Measurements from ENCODE around the gene RSBN1L.
"Not testable (repeated sequence)": the region's sequence is repeated elsewhere in the genome, so short reads cannot be mapped to it uniquely, and the experiment has no call there.

RSBN1L gene

DNA sequence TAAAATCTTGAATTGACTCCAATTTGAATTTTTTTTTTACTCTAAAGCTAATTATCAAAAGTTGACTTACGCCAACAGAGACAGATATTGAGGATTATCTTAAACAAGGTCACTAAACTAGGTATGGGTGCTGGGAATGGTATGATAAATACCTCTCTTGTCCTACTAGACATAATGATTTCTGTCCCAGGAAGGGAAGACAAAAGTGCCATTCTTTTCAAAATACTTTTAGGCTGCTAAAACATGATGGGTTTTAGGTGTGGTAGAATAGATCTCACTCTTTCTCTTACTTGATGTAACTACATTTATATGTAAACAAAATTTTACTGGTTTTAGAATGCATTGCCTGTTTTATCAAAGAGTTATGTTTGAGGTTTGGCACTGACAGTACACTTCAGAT lies 86.9 kb downstream of the RSBN1L start:
- Histone ChIP-seq H3K9ac (ENCODE audit: low read depth, low read length, poor library complexity, severe bottlenecking) (no peak overlapping the region), H3K79me2 (ENCODE audit: insufficient read depth, low read length) (no peaks in the 10 kb centered on the region), H3K4me2 (ENCODE audit: low read depth, low read length, poor library complexity, severe bottlenecking) (no peak overlapping the region), H2AFZ (ENCODE audit: low read length) (no peak overlapping the region), H3K4me1 (ENCODE audit: insufficient read depth, low read length, poor library complexity, severe bottlenecking) (no peaks in the 10 kb centered on the region), H3K9me3 (ENCODE audit: insufficient read depth, low read depth, low read length) (no peaks in the 10 kb centered on the region), H4K20me1 (ENCODE audit: insufficient read depth, low read length, poor library complexity, severe bottlenecking) (peaks cover 2% of the 10 kb centered on the region), H3K27me3 (ENCODE audit: insufficient read depth, low read length, poor library complexity, severe bottlenecking) (no peaks in the 10 kb centered on the region), H3K36me3 (ENCODE audit: insufficient read depth, low read length) (peaks cover 49% of the 10 kb centered on the region; the same call in 1 of the 2 replicates), H3F3A (ENCODE audit: low read depth) (no peaks in the 10 kb centered on the region), H3K4me3 (ENCODE audit: low read length, poor library complexity, severe bottlenecking) (no peak overlapping the region), H3K9me2 (replicated peaks; ENCODE audit: low read depth, low read length) (no peaks in the 10 kb centered on the region)
- TF ChIP-seq EZH2phosphoT487 (IDR thresholded peaks at IDR 0.05; ENCODE audit: borderline replicate concordance) = no peak
- TF ChIP-seq, protein P1, sequence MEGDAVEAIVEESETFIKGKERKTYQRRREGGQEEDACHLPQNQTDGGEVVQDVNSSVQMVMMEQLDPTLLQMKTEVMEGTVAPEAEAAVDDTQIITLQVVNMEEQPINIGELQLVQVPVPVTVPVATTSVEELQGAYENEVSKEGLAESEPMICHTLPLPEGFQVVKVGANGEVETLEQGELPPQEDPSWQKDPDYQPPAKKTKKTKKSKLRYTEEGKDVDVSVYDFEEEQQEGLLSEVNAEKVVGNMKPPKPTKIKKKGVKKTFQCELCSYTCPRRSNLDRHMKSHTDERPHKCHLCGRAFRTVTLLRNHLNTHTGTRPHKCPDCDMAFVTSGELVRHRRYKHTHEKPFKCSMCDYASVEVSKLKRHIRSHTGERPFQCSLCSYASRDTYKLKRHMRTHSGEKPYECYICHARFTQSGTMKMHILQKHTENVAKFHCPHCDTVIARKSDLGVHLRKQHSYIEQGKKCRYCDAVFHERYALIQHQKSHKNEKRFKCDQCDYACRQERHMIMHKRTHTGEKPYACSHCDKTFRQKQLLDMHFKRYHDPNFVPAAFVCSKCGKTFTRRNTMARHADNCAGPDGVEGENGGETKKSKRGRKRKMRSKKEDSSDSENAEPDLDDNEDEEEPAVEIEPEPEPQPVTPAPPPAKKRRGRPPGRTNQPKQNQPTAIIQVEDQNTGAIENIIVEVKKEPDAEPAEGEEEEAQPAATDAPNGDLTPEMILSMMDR (conservative IDR thresholded peaks at IDR 0.05; ENCODE audit: low read length) = no peak

DNA sequence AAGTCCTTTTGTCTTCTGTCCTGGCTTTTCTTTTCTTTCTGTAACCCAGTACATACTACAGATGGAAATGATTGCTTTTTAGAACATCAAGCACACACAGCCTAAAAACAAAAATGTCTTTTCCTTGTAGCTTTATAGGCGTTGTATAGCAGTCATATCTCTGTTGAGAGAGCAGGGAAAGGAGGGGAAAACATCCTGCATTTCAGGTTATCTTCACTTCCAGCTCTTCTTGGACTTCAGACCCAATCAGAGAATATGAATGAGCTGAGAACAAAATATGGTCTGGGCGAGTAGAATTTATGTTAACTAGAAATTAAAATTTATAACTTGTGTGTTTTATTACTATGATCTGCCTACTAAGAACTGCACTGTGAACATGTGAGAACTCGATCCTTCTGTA lies 87.3 kb downstream of the RSBN1L start:
- no peak overlapping the region for H2AFZ ChIP-seq (ENCODE audit: low read length)
- H3K4me1 ChIP-seq (ENCODE audit: insufficient read depth, low read length, poor library complexity, severe bottlenecking) = no peaks in the 10 kb centered on the region
- no peak overlapping the region for H3K9ac ChIP-seq (ENCODE audit: low read depth, low read length, poor library complexity, severe bottlenecking)
- no peak overlapping the region for H3K4me2 ChIP-seq (ENCODE audit: low read depth, low read length, poor library complexity, severe bottlenecking)
- no peaks in the 10 kb centered on the region for H3K27me3 ChIP-seq (ENCODE audit: insufficient read depth, low read length, poor library complexity, severe bottlenecking)
- H3F3A ChIP-seq (ENCODE audit: low read depth) = no peaks in the 10 kb centered on the region
- peaks cover 45% of the 10 kb centered on the region; the same call in 1 of the 2 replicates for H3K36me3 ChIP-seq (ENCODE audit: insufficient read depth, low read length)
- H4K20me1 ChIP-seq (ENCODE audit: insufficient read depth, low read length, poor library complexity, severe bottlenecking) = no peaks in the 10 kb centered on the region
- TF ChIP-seq, protein P1 (conservative IDR thresholded peaks at IDR 0.05; ENCODE audit: low read length) = no peak
- no peak for TF ChIP-seq EZH2phosphoT487 (IDR thresholded peaks at IDR 0.05; ENCODE audit: borderline replicate concordance)
- H3K9me2 ChIP-seq (replicated peaks; ENCODE audit: low read depth, low read length) = no peaks in the 10 kb centered on the region
- H3K79me2 ChIP-seq (ENCODE audit: insufficient read depth, low read length) = no peaks in the 10 kb centered on the region
- no peaks in the 10 kb centered on the region for H3K9me3 ChIP-seq (ENCODE audit: insufficient read depth, low read depth, low read length)
- H3K4me3 ChIP-seq (ENCODE audit: low read length, poor library complexity, severe bottlenecking) = no peak overlapping the region

DNA sequence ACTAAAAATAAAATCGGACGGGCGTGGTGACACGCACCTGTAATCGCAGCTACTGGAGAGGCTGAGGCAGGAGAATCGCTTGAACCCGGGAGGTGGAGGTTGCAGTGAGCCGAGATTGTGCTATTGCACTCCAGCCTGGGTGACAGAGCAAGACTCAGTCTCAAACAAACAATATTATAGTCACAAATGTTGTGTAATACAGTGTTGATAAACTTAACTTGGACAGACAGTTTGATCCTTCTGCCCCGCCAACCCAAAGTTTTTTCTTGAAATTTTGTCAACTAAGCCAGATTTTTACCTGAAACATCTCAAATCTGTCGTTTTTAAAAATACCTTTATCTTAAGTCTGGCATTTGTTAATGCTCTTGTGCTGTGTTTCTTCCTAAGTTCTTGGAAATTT lies 88.2 kb downstream of the RSBN1L start:
- not testable (repeated sequence) for H3K79me2 ChIP-seq (ENCODE audit: insufficient read depth, low read length); H3K4me1 ChIP-seq (ENCODE audit: insufficient read depth, low read length, poor library complexity, severe bottlenecking); H3K4me3 ChIP-seq (ENCODE audit: low read length, poor library complexity, severe bottlenecking); H3K9me3 ChIP-seq (ENCODE audit: insufficient read depth, low read depth, low read length); H2AFZ ChIP-seq (ENCODE audit: low read length); H4K20me1 ChIP-seq (ENCODE audit: insufficient read depth, low read length, poor library complexity, severe bottlenecking); H3K27me3 ChIP-seq (ENCODE audit: insufficient read depth, low read length, poor library complexity, severe bottlenecking); H3K4me2 ChIP-seq (ENCODE audit: low read depth, low read length, poor library complexity, severe bottlenecking); H3K9me2 ChIP-seq (replicated peaks; ENCODE audit: low read depth, low read length); H3K9ac ChIP-seq (ENCODE audit: low read depth, low read length, poor library complexity, severe bottlenecking); H3F3A ChIP-seq (ENCODE audit: low read depth)
- H3K36me3 ChIP-seq (ENCODE audit: insufficient read depth, low read length) = peaks cover 38% of the 10 kb centered on the region; the same call in 1 of the 2 replicates

DNA sequence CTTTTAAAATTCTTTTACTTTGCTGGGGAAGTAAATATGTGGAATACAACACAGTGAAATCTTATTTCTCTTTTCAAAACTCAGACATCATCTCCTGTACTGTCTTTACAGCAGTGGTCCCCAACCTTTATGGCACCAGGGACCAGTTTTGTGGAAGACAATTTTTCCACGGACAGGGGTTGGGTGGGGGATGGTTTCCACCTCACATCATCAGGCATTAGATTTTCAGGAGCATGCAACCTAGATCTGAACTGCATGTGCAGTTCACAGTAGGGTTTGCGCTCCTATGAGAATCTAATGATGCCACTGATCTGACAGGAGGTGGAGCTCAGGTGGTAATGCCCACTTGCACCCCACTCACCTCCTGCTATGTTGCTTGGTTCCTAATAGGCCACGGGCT lies 89.8 kb downstream of the RSBN1L start:
- Histone ChIP-seq H2AFZ (ENCODE audit: low read length) (no peak overlapping the region), H3F3A (ENCODE audit: low read depth) (no peaks in the 10 kb centered on the region), H3K4me2 (ENCODE audit: low read depth, low read length, poor library complexity, severe bottlenecking) (no peak overlapping the region), H3K9ac (ENCODE audit: low read depth, low read length, poor library complexity, severe bottlenecking) (no peak overlapping the region), H3K9me2 (replicated peaks; ENCODE audit: low read depth, low read length) (no peaks in the 10 kb centered on the region), H3K36me3 (ENCODE audit: insufficient read depth, low read length) (peaks cover 26% of the 10 kb centered on the region; the same call in 1 of the 2 replicates), H3K9me3 (ENCODE audit: insufficient read depth, low read depth, low read length) (no peaks in the 10 kb centered on the region), H3K4me1 (ENCODE audit: insufficient read depth, low read length, poor library complexity, severe bottlenecking) (no peaks in the 10 kb centered on the region), H3K4me3 (ENCODE audit: low read length, poor library complexity, severe bottlenecking) (no peak overlapping the region), H3K79me2 (ENCODE audit: insufficient read depth, low read length) (no peaks in the 10 kb centered on the region), H3K27me3 (ENCODE audit: insufficient read depth, low read length, poor library complexity, severe bottlenecking) (no peaks in the 10 kb centered on the region), H4K20me1 (ENCODE audit: insufficient read depth, low read length, poor library complexity, severe bottlenecking) (no peaks in the 10 kb centered on the region)
- no peak for TF ChIP-seq EZH2phosphoT487 (IDR thresholded peaks at IDR 0.05; ENCODE audit: borderline replicate concordance)
- TF ChIP-seq, protein P1 (conservative IDR thresholded peaks at IDR 0.05; ENCODE audit: low read length) = no peak
